HUES6 (cell line): ENCODE data around the gene ROBO3.

Source experiments
- H3K27ac ChIP-seq: 2 replicates; pipeline ENCODE4 v1.7.0; 2013; ENCODE audit warnings: low read depth, mild to moderate bottlenecking, low read length, inconsistent platforms
- H3K27me3 ChIP-seq: 2 replicates; pipeline ENCODE4 v1.6.1; 2013; ENCODE audit warnings: low read length; ENCODE audit not compliant: control insufficient read depth, insufficient read depth
- H3K36me3 ChIP-seq: 2 replicates; pipeline ENCODE4 v1.6.1; 2013; ENCODE audit warnings: low read length; ENCODE audit not compliant: control insufficient read depth, insufficient read depth
- H3K4me1 ChIP-seq: 2 replicates; pipeline ENCODE4 v1.6.1; 2013; ENCODE audit warnings: low read length; ENCODE audit not compliant: control insufficient read depth, insufficient read depth
- H3K4me3 ChIP-seq: 2 replicates; pipeline ENCODE4 v1.5.1; 2013; ENCODE audit warnings: low read depth, low read length
- H3K9ac ChIP-seq: one replicate; pipeline ENCODE4 v1.6.1; 2013; ENCODE audit warnings: mild to moderate bottlenecking, low read length
- H3K9me3 ChIP-seq: 2 replicates; pipeline ENCODE4 v1.6.1; 2013; ENCODE audit warnings: low read depth, low read length; ENCODE audit not compliant: control insufficient read depth, insufficient read depth

The ROBO3 gene

GRCh38 chr11:124894606-124895430, 29.6 kb downstream of the ROBO3 start:
- H3K9ac ChIP-seq: no peak overlapping the region
- H3K9me3 ChIP-seq: no peaks in the 10 kb centered on the region
- no peaks in the 10 kb centered on the region for H3K36me3 ChIP-seq

GRCh38 chr11:124895471-124895971, 30.3 kb downstream of the ROBO3 start:
- Histone ChIP-seq H3K9ac (no peak overlapping the region), H3K27me3 (peaks cover 23% of the 10 kb centered on the region), H3K4me1 (peaks cover 26% of the 10 kb centered on the region), H3K36me3 (no peaks in the 10 kb centered on the region), H3K4me3 (no peak overlapping the region), H3K9me3 (no peaks in the 10 kb centered on the region), H3K27ac (no peak overlapping the region)

More at GRCh38 chr11:124894606-124895430, 29.6 kb downstream of the ROBO3 start:
- Histone ChIP-seq H3K27ac (no peak overlapping the region), H3K4me3 (no peak overlapping the region), H3K27me3 (peaks cover 19% of the 10 kb centered on the region), H3K4me1 (peaks cover 21% of the 10 kb centered on the region)

DNA sequence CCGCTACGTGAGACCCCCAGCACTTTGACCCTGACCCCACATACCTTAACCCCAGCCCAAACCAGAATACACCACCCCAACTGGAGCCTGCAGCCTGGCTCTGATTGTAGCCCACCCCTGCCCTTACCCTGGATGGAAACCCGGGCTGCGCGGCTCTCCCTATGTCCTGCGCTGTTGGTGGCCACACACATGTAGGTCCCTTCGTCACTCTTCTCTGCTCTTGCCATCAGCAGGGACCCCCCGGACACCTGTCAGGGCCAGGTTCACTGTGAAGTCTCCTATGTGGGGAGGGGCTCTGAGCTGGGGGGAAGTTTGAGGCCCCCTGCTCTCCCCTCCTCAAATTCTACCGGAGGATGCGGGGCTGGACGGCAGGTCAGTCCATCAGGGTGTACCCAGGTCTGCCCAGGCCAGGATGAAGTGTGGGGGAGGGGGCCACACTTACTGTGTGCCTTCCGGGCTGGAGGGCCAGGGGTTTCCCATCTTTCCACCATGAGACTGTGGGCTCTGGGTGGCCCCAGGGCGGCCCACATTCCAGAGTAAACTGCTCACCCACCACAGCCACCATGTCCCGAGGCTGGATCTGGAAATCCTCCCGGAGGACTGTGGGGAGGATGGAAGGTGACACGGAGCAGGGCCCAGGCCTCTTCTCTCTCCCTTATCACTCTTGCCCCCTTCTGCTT, 31.0 kb downstream of the ROBO3 start:
- Histone ChIP-seq H3K27ac (no peak overlapping the region), H3K27me3 (peaks cover 26% of the 10 kb centered on the region), H3K4me1 (peaks cover 30% of the 10 kb centered on the region), H3K9ac (no peak overlapping the region), H3K4me3 (no peak overlapping the region), H3K36me3 (no peaks in the 10 kb centered on the region), H3K9me3 (no peaks in the 10 kb centered on the region)

DNA sequence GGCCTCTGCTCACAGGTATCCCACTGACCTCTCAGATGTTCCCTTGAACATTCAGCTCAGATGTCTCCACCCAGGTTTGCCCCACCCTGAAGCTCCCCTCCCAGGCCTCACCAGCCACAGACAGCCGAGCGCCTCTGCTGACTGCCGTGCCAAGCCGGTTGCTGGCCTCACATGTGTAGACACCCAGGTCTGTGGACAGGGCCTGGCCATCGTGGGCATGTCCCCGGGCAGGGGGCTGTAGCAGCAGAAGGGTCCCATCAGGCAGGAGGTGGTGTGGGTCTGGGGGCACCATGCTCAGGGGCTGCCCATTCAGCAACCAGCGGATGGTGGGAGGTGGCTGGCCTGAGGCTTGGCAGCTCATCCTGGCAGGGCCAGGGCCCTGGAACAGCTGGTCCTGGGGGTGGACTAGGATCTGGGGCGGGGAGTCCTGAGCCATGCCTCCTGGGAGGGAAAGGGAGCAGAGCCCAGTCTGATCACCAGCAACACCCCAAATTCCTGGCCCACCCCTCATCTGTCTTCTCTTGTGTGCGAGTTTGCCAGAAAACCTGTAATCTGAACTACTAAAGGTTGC, 31.7 kb downstream of the ROBO3 start:
- Histone ChIP-seq H3K36me3 (no peaks in the 10 kb centered on the region), H3K9me3 (no peaks in the 10 kb centered on the region), H3K9ac (no peak overlapping the region), H3K27ac (no peak overlapping the region), H3K27me3 (peaks cover 30% of the 10 kb centered on the region), H3K4me3 (no peak overlapping the region), H3K4me1 (peaks cover 30% of the 10 kb centered on the region)

DNA sequence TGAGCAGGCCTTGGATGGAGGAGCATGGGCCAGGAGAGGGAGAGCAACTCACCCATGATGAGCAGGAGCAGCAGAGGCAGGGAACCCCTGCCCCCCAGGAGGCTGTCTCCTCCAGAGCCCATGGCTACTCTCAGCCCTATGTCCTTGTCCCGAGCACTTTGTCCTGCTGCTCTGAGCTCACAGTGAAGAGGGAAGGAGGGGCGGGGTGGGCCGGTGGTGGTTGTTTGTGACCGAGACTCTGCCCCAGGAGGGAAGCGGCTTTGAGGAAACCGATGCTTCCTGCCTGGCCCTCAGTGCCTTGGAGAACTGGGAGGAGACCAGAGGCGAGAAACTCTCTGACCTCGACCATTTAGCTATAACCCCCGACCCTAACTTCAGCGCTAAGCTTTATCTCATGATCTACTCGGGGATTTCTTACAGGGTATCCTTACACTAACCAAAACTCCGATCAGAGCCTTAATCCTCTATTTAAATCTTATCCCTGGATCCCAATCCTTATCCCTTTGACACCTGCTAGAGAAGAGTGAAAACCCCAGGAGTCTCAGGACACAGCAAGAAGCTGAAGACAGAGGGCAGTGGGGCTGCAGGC, 32.5 kb downstream of the ROBO3 start, which contains the start of gene ROBO4:
Gene ROBO4 (minus strand): TSS at position 192 of the 589 bp plus-strand sequence. CDS start 70 bp downstream, at position 122.
- peaks cover 25% of the 10 kb centered on the region for H3K27me3 ChIP-seq
- peaks cover 30% of the 10 kb centered on the region for H3K4me1 ChIP-seq
- H3K9ac ChIP-seq: no peak within 1 kb of the TSS
- H3K4me3 ChIP-seq: no peak within 1 kb of the TSS
- no peaks in the 10 kb centered on the region for H3K9me3 ChIP-seq
- no peak within 1 kb of the TSS for H3K27ac ChIP-seq
- H3K36me3 ChIP-seq: no peaks in the 10 kb centered on the region

DNA sequence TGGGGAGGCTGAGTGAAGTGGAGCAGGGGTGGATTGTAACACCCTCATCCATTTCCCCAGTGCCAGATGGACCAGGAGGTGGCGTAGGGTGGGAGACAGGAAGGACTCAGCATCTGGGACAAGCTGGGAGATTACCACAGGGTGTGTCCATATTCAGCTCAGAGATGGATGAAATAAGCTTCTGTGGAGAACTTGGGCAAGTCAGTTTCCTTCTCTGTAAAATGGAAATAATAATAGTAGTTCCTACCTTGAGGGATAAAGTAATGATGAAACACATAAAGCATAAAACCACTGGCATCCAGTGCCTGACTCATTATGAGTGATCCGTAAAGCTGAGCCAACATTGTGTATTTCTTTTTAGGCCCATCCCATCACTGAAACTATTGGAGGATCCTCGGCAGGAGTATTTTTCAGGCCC, 33.0 kb downstream of the ROBO3 start:
- Histone ChIP-seq H3K27ac (no peak overlapping the region), H3K36me3 (no peaks in the 10 kb centered on the region), H3K4me3 (no peak overlapping the region), H3K4me1 (peaks cover 30% of the 10 kb centered on the region), H3K9ac (no peak overlapping the region), H3K27me3 (peaks cover 21% of the 10 kb centered on the region), H3K9me3 (no peaks in the 10 kb centered on the region)

GRCh38 chr11:124898711-124899110, 33.5 kb downstream of the ROBO3 start:
- no peak overlapping the region for H3K27ac ChIP-seq
- H3K27me3 ChIP-seq: peaks cover 21% of the 10 kb centered on the region
- no peaks in the 10 kb centered on the region for H3K9me3 ChIP-seq
- no peak overlapping the region for H3K9ac ChIP-seq
- H3K4me1 ChIP-seq: peaks cover 30% of the 10 kb centered on the region
- no peak overlapping the region for H3K4me3 ChIP-seq
- no peaks in the 10 kb centered on the region for H3K36me3 ChIP-seq

- Histone ChIP-seq H3K27ac (no peak overlapping the region), H3K4me1 (peaks cover 30% of the 10 kb centered on the region)
Observed at GRCh38 chr11:124899383-124900145, 34.3 kb downstream of the ROBO3 start.

DNA sequence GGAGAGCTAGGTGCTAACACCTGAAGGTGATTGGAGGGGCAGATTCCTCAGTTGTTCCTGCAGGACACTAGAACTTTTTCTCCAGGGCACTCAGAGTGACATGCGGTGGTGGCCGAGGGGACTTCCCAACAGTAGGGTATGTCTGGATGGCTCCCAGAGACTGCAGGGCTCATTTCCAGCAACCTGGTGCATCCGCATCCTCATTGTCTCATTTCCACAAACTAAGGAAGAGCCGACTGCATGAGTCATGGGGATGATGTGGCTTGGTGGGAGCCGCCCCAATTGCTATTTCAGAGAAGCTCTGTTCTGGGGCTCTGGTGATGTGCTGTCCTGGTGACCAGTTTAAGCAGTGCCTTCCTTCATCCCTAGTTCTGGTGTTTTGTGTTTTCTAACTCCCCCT, 35.2 kb downstream of the ROBO3 start:
- H3K27ac ChIP-seq: no peak overlapping the region
- no peak overlapping the region for H3K4me3 ChIP-seq
- H3K9me3 ChIP-seq: no peaks in the 10 kb centered on the region
- H3K9ac ChIP-seq: no peak overlapping the region
- peaks cover 30% of the 10 kb centered on the region for H3K4me1 ChIP-seq
- H3K36me3 ChIP-seq: no peaks in the 10 kb centered on the region
- peaks cover 21% of the 10 kb centered on the region for H3K27me3 ChIP-seq

More at GRCh38 chr11:124899383-124900145, 34.3 kb downstream of the ROBO3 start:
- Histone ChIP-seq H3K36me3 (no peaks in the 10 kb centered on the region), H3K4me3 (no peak overlapping the region), H3K9ac (no peak overlapping the region), H3K27me3 (peaks cover 21% of the 10 kb centered on the region), H3K9me3 (no peaks in the 10 kb centered on the region)

GRCh38 chr11:124902616-124903015, 37.4 kb downstream of the ROBO3 start:
- Histone ChIP-seq H3K27me3 (peaks cover 21% of the 10 kb centered on the region), H3K9me3 (no peaks in the 10 kb centered on the region), H3K27ac (no peak overlapping the region), H3K4me3 (no peak overlapping the region), H3K9ac (no peak overlapping the region), H3K4me1 (peaks cover 26% of the 10 kb centered on the region), H3K36me3 (no peaks in the 10 kb centered on the region)
